HG03159 (cell line): ENCODE measurements around the gene KIF17.
"Not testable (repeated sequence)": the region's sequence is repeated elsewhere in the genome, so short reads cannot be mapped to it uniquely, and the experiment has no call there.

Experiments used
- ATAC-seq: cut with Tn5 transposase; IDR thresholded peaks from one replicate; pipeline ENCODE4 v1.9.1; 2021; ENCODE audit warnings: mild to moderate bottlenecking, moderate library complexity; ENCODE audit not compliant: unreplicated experiment

KIF17 gene

GRCh38 chr1:20728371-20729154 is 10.8 kb upstream of the KIF17 start:
- ATAC-seq = no peak

- ATAC-seq = no peak
These were observed 10.0 kb upstream of the KIF17 start for GRCh38 chr1:20727746-20728316.

GRCh38 chr1:20726932-20727745 is 9.3 kb upstream of the KIF17 start:
- ATAC-seq = no peak

GRCh38 chr1:20726118-20726911 is 8.5 kb upstream of the KIF17 start:
- ATAC-seq = no peak

- no peak for ATAC-seq
These were observed 7.6 kb upstream of the KIF17 start for GRCh38 chr1:20725189-20726117.

GRCh38 chr1:20724364-20725188 is 6.8 kb upstream of the KIF17 start:
- no peak for ATAC-seq

GRCh38 chr1:20723537-20724363 is 5.9 kb upstream of the KIF17 start:
- no peak for ATAC-seq

GRCh38 chr1:20723159-20723536 is 5.3 kb upstream of the KIF17 start:
- ATAC-seq = no peak

- ATAC-seq = no peak
These were observed 3.6 kb upstream of the KIF17 start for GRCh38 chr1:20721117-20722061.

GRCh38 chr1:20720631-20721091 is 2.9 kb upstream of the KIF17 start:
- ATAC-seq = no peak

- ATAC-seq = no peak
These were observed 2.2 kb upstream of the KIF17 start for GRCh38 chr1:20719871-20720620.

- no peak for ATAC-seq
These were observed 1.5 kb upstream of the KIF17 start for GRCh38 chr1:20719261-20719660.

- ATAC-seq = not testable (repeated sequence)
These were observed 606 bp upstream of the KIF17 start for GRCh38 chr1:20718343-20718882.

GRCh38 chr1:20716232-20716631 is 1.6 kb downstream of the KIF17 start:
- no peak for ATAC-seq

GRCh38 chr1:20715406-20715805 is 2.4 kb downstream of the KIF17 start:
- no peak for ATAC-seq

- no peak for ATAC-seq
These were observed 4.4 kb downstream of the KIF17 start for GRCh38 chr1:20713440-20713839.
